Loucy (cell line): ENCODE results near the gene CALN1.

Experiments used
- H2AFZ ChIP-seq: fragments of 200-600 bp; sonication (generic); 2 replicates; pipeline ENCODE4 v1.6.0; 2016; ENCODE audit warnings: antibody characterized with exemption, mild to moderate bottlenecking, low read length, moderate library complexity
- H3F3A ChIP-seq: fragments of 200-600 bp; 2 replicates; pipeline ENCODE4 v1.6.0; 2016; ENCODE audit warnings: antibody characterized with exemption, low read depth, mild to moderate bottlenecking
- H3K27me3 ChIP-seq: fragments of 200-600 bp; sonication (generic); 2 replicates; pipeline ENCODE4 v1.6.1; 2014; ENCODE audit warnings: low read length, mild to moderate bottlenecking; ENCODE audit not compliant: insufficient read depth, poor library complexity, severe bottlenecking
- H3K36me3 ChIP-seq: fragments of 200-600 bp; sonication (generic); 2 replicates; pipeline ENCODE4 v1.6.1; 2016; ENCODE audit warnings: low read length; ENCODE audit not compliant: insufficient read depth
- H3K4me1 ChIP-seq: fragments of 200-600 bp; sonication (generic); 2 replicates; pipeline ENCODE4 v1.5.1; 2014; ENCODE audit warnings: low read length, mild to moderate bottlenecking; ENCODE audit not compliant: insufficient read depth, poor library complexity, severe bottlenecking
- H3K4me2 ChIP-seq: fragments of 200-600 bp; sonication (generic); 2 replicates; pipeline ENCODE4 v1.6.0; 2014; ENCODE audit warnings: antibody characterized with exemption, low read length, low read depth, mild to moderate bottlenecking; ENCODE audit not compliant: poor library complexity, severe bottlenecking
- H3K4me3 ChIP-seq: fragments of 200-600 bp; sonication (generic); 2 replicates; pipeline ENCODE4 v1.5.1; 2014; ENCODE audit warnings: low read length, mild to moderate bottlenecking, mixed read lengths; ENCODE audit not compliant: poor library complexity, severe bottlenecking
- H3K79me2 ChIP-seq: fragments of 200-600 bp; sonication (generic); 2 replicates; pipeline ENCODE4 v1.6.1; 2014; ENCODE audit warnings: low read length; ENCODE audit not compliant: insufficient read depth
- H3K9ac ChIP-seq: fragments of 200-600 bp; sonication (generic); 2 replicates; pipeline ENCODE4 v1.6.0; 2014; ENCODE audit warnings: mild to moderate bottlenecking, low read depth, low read length, moderate library complexity; ENCODE audit not compliant: poor library complexity, severe bottlenecking
- H3K9me2 ChIP-seq: fragments of 200-600 bp; sonication (generic); replicated peaks from 2 replicates; pipeline ENCODE4 v1.6.1; 2016; ENCODE audit warnings: low read depth, low read length, mixed read lengths
- H3K9me3 ChIP-seq: fragments of 200-600 bp; sonication (generic); 2 replicates; pipeline ENCODE4 v1.6.1; 2014; ENCODE audit warnings: mild to moderate bottlenecking, antibody characterized with exemption, low read length, low read depth; ENCODE audit not compliant: insufficient read depth
- H4K20me1 ChIP-seq: fragments of 200-600 bp; sonication (generic); 2 replicates; pipeline ENCODE4 v1.6.0; 2014; ENCODE audit warnings: antibody characterized with exemption, low read length, mild to moderate bottlenecking; ENCODE audit not compliant: insufficient read depth, poor library complexity, severe bottlenecking
- CTCF ChIP-seq: fragments of 200-600 bp; sonication (generic); conservative IDR thresholded peaks from 2 replicates; pipeline ENCODE4 v1.5.1; 2014; ENCODE audit warnings: mild to moderate bottlenecking, antibody characterized with exemption, low read length
- EZH2phosphoT487 ChIP-seq: fragments of 200-600 bp; IDR thresholded peaks from 2 replicates; pipeline ENCODE4 v1.6.1; 2018; ENCODE audit warnings: antibody characterized with exemption, mild to moderate bottlenecking, moderate library complexity, borderline replicate concordance

CALN1 gene

GRCh38 chr7:72140566-72140965 lies 271.6 kb downstream of the CALN1 start:
- Histone ChIP-seq H3K4me1 (no peaks in the 10 kb centered on the region), H3K4me2 (no peak overlapping the region), H3K9me3 (peaks cover 7% of the 10 kb centered on the region; the same call in 1 of the 2 replicates), H3K36me3 (no peaks in the 10 kb centered on the region), H3K9ac (no peak overlapping the region), H3K27me3 (no peaks in the 10 kb centered on the region), H3F3A (no peaks in the 10 kb centered on the region), H3K4me3 (no peak overlapping the region), H3K79me2 (no peaks in the 10 kb centered on the region), H2AFZ (no peak overlapping the region), H4K20me1 (no peaks in the 10 kb centered on the region), H3K9me2 (no peaks in the 10 kb centered on the region)
- TF ChIP-seq EZH2phosphoT487: no peak
- TF ChIP-seq CTCF: no peak

GRCh38 chr7:72127136-72127535 lies 285.0 kb downstream of the CALN1 start:
- Histone ChIP-seq H3K4me2 (no peak overlapping the region), H3K27me3 (no peaks in the 10 kb centered on the region), H3F3A (no peaks in the 10 kb centered on the region), H3K4me3 (no peak overlapping the region), H3K9me2 (no peaks in the 10 kb centered on the region), H3K9me3 (peaks cover 1% of the 10 kb centered on the region), H3K79me2 (no peaks in the 10 kb centered on the region), H3K9ac (no peak overlapping the region), H3K36me3 (no peaks in the 10 kb centered on the region), H3K4me1 (no peaks in the 10 kb centered on the region), H2AFZ (no peak overlapping the region), H4K20me1 (no peaks in the 10 kb centered on the region)
- TF ChIP-seq CTCF (no peak), EZH2phosphoT487 (no peak)

GRCh38 chr7:72123913-72124312 lies 288.2 kb downstream of the CALN1 start:
- no peaks in the 10 kb centered on the region; the same call in none of the 2 replicates for H3K9me3 ChIP-seq
- TF ChIP-seq CTCF (no peak), EZH2phosphoT487 (no peak)
- no peaks in the 10 kb centered on the region for H3K4me1 ChIP-seq
- H3K9me2 ChIP-seq: no peaks in the 10 kb centered on the region
- H3K27me3 ChIP-seq: no peaks in the 10 kb centered on the region
- no peaks in the 10 kb centered on the region for H4K20me1 ChIP-seq
- H3K9ac ChIP-seq: no peak overlapping the region
- H2AFZ ChIP-seq: no peak overlapping the region
- H3K36me3 ChIP-seq: no peaks in the 10 kb centered on the region
- H3K79me2 ChIP-seq: no peaks in the 10 kb centered on the region
- no peak overlapping the region for H3K4me2 ChIP-seq
- H3F3A ChIP-seq: no peaks in the 10 kb centered on the region
- H3K4me3 ChIP-seq: no peak overlapping the region
